Ureter (tissue), 1 donor: Measurements from ENCODE around the gene VAMP8. TPM values are rescaled to one million over a fixed set of nuclear protein-coding genes. Genes with fewer than 3 reads are reported as not detected.
"Not testable (repeated sequence)": the region's sequence is repeated elsewhere in the genome, so short reads cannot be mapped to it uniquely, and the experiment has no call there.

Experiments
- DNase-seq: peaks from one replicate; pipeline ENCODE4 v3.0.0-alpha.2; 2020; ENCODE audit warnings: low spot score
- total RNA-seq: library from RNA; stranded (reverse); gene quantifications from one replicate; pipeline ENCODE4 v1.2.4, GENCODE V29; 2023
- donor health status: DM: yes; HTN: yes; CAD: no.

VAMP8 gene
- total RNA-seq, 1 donor from 2014 or later: 165 TPM

DNA sequence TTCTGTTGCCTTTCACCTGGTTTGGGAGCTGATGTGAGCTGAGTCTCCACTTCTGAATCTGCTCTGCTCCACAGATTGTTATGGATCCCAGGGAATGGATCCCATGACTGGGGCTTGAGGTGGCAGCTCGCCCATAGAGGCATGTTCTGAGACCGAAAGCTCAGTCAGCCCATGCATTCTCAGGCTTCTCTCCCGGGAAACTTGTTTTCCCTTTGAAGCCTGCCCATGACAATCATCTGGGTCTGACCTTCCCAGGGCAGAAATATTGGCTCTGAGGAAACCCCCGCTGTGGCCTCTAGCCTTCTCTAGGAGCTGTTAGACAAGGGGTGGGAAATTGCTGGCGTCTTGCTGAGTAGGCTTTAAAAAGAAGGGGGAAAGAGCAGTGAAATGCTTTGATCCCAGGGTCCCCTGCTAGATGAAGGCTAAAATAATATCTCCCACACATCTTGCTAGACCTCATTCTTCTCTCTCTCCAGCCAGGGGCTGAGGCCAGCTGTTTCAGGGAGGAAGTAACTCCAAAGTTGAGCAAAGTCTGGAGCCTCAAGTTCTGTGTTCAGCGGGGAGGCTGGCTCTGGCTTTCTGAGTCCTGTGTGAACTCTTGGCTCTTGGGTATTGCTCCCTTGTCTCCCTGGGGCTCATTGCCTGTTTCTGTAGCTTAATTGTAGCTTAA lies 2.0 kb downstream of the VAMP8 start:
- no peak for DNase-seq

DNA sequence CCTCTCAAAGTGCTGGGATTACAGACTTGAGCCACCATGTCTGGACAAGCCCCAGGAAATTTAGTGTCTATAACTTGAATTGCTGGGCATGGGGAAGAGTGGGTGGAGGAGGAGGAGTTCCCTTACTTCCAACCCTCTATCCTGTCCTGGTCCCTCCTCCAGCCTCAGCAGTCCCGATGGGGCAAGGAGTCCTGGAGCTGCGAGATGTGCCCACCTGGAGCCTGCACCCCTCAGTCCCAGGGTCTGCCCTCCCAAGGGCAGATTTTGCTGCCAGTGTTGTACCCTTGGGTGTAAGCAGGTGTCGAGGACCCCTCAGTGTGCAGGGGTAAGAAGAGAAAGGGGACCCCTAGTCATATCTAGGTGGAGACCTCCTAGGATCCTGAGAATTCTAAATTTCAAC lies 2.8 kb downstream of the VAMP8 start:
- no peak for DNase-seq

DNA sequence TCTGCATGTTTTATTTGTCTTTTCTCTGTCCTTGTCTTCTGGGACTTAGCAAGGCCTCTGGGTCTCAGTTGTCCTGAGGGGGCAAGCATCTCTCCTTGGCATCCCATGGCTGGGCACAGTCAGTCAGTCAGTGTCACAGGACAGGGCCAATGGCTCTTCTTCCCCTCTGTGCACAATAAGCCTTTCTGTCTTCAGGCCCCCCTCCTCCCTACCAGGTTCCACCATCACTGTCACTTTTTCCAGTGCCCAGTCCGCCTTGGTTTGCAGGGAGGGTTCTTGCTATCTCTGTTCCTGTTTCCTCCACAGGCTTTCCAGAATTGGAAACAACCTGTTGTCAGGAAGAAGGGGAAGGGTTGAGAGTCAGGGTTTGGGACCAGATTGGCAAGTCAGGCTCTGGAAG lies 5.1 kb downstream of the VAMP8 start:
- DNase-seq: no peak

DNA sequence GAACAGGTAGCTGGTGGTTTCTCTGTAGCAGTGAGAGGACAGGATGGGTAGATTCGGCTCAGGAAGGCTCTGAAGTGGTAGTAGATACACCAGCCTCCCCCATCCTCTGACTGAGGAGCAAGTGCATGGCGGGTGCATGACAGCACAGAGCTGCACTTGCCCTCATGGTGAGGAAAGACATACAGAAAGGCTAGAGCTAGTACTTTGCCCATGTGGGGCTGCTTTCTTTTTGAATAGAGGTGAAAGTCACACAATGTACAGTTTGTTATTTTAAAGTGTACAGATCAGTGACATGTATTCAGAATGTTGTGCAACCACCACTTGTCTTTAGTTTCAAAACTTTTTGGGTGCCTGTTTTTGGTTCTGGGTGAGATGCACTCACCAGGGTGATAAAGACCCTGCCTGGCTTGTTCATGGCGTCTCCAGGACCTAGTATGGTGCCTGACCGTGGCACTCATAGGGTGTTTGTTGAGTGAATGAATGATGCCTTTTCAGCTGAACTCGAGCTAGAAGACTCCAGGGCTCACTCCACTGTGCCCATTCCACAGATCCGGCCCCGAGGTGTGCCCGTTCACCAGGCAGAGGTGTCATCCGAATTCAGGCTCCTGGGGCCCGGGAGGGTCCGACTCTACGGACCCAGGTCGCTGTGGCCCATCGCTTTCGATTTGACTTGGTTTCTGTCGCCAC lies 6.4 kb downstream of the VAMP8 start:
- DNase-seq: no peak

DNA sequence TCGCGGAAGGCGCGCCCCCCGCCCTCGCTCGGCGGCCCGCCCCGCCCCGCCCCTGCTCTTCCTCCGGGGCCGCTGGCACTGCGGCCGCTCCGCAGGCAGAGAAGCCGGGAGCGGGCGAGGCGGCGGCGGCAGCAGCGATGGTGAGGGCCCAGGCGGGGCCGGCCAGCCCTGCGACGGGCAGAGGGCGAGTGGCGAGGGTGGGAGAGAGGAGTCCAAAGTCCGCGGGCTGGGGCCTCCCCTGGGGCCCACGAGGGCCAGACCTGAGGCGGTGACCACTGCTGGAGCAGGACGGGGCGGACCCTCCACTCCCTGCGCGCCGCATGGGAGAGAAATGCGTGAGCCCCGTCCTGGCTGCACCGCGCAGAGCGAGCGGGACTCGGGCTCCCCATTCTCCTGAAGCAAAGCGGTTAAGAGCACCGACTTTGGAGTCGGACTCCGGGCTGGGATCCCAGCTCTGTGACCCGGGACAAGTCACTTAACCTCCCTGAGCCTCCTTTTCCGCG lies 7.0 kb downstream of the VAMP8 start, which contains the start of gene VAMP5:
Gene VAMP5 (plus strand): TSS at position 78 of the 503 bp plus-strand sequence. CDS start 60 bp downstream, at position 138.
- no peak for DNase-seq

DNA sequence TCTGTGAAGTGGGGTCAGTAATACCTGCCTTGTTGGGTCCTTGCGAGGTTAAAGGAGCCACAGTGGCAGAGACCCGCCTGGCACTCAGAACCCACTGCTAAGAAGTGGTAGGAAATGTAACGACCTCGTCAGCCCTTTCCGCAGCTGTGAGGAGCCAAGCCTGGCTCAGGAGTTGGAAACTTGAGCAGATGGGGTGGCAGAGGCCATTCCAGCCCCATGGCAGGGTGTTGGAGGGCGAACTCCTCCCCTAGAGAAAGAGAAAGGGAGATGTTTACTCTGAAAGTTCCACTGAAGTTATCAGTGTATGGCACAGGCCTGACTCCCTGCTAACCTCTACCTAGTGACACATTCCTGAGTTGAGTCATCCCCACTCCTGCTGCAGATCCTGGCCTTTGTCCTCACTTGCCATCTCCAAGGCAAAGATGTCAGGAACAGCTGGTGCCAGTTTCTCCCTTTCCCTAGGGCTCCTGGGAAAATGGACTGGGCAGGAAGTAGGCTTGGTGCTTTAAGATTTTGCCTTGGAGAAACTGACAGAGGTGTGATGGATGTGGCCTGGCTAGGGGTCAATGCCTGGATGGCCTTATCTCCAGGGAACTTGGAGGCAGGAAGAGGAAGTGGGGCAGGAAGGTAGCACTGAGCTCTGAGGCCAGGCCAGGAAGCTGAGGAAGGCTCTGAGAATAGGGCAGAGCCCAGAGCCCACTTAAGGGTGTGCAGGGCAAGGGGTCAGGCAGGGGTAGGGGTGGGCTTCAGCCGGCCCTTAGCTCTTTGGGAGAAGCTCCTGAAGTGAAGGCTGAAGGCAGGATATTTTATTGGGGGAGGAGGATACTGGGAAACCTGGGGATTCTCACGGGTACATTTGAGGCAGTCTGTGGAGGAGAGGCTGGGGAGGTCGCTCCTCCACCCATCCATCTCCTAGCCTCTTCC lies 7.7 kb downstream of the VAMP8 start:
- no peak for DNase-seq

DNA sequence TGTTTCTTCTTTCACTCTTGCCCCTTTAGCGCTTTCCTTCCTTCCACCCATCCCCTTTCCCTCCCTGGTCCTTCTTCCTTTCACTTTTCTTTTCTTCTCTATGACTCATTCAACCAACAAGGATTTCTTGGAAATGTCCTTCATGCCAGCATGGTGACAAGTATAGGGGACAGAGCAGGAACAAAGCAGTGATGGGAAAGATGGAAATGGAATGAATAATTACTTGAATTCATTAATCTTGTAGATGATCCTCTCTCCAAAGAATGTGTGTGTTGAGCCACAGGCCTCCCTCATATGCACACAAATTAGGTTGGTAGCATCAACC lies 8.4 kb downstream of the VAMP8 start:
- no peak for DNase-seq

DNA sequence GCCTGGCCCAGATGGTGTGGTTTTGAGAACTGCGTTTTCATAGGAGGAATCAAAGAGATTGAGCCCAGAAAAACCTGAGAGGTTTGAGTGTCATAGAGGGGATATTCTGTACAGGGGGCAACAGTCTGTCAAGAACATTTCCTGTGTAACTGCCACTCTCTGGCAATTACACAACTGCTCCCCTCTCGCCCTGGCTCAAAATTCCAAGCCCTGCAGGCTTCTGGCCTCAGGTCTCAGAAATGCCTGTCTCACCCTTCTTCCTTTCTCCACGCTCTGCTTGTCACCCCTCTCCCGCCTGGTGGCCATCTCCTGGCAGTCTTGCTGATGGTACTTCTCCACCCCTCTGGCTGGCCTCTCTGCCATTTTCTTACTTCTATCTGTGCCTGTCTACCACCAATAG lies 10.8 kb downstream of the VAMP8 start:
- DNase-seq: no peak

DNA sequence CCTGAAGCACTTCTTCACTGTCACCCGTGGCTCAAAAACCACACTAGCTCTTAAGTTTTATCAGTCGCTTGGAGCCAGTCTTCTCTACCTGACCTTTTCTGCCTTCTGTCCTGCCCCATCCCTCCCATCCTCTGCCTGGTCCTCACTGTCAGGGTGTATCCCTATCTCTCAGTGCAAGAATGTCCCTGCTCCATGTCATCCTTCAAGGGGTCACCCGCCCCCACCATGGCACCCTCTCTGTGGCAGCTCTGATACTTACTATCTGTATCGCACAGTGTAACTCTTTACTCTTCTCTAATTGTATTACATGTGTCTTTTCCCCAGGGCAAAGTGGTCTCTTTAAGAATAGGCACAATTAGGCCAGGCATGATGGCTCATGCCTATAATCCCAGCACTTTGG lies 11.3 kb downstream of the VAMP8 start:
- DNase-seq: no peak

DNA sequence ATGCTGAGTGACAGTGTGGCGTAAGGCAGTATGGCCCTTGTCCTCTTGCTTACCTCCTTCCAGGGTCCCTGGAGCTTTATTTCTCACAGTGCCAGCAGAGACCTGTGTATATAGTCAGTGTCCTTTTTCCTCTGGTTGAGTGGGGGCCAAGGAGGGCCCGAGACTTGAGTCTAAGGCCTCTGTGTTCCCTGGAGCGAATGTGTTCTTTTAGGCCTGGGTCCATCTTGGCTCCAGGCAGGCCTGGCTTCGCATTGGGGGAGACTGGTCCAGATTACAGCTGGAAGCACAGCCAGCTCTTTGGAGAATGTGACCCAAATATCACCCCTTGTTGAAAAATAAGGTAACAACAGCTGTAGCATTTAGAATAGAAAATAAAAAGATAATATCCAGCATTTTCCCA lies 11.8 kb downstream of the VAMP8 start:
- DNase-seq: no peak

DNA sequence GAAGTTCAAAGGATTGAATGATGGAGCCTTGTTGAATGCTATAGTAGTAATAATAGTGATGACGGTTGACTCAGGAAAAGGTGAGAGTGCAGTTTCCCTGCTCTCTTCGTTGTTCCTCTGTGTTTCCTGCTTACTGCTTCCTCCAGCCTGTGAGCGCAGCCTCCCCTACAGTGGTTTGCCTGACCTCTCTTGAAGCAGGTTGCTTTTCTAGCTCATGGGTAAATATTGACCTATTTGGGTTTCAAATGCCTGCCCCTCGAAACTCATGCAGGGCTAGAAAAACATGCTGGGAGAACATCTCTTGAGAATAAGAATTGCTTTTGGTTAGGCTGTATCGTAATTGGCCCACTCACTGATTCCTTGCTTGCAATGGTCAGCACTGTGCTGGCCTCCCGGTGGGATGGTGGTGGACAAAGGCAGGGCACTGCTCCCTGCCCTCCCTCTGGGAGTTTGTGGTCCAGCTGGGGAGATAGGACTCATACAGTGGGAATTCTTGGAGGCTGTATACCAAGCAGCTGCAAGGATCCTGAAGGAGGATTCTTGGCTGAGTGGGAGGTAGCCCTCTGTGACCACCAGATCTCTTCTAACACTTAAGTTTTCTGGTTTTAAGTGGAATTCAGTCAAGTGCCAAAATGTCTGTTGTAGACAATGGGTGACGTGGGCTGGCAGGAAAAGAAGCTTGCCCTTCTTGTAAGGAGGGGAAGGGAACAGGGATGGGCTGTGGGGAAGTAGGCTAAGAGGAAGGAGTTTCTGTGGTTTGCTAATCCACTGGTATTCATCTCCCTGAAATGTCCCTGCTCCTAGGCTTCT lies 12.8 kb downstream of the VAMP8 start:
- no peak for DNase-seq

DNA sequence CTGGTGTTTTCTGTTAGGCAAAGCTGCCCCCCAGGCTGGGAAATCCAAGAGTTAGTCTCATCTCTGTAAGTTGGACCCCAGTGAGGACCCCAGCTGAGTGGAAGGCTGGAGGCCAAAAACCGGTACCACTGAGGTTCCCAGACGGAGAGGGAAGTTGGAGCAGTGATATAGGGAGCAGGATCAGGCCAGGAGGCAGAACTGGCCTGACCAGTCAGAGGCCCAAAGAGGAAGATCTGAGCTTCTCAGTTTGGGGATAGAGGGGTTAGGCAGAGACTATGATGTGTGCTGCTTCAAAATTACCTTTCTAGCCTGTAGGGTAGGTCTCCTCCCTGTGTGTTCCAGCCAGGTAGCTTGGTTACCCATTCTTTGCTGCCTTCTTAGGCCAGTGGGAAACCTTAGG lies 13.6 kb downstream of the VAMP8 start:
- no peak for DNase-seq

DNA sequence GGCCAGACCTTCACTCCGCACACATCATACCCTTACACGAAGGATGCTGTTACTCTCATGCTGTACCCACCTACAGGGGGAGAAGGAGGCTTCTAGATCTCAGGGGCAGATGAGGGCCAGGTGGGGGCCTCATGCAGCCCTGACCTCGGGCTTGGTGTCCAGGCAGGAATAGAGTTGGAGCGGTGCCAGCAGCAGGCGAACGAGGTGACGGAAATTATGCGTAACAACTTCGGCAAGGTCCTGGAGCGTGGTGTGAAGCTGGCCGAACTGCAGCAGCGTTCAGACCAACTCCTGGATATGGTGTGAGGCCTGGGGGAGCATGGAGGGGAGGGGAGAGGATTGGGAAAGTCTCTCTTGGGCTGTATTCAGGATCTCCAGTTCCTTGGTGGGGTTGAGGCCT lies 14.2 kb downstream of the VAMP8 start:
- no peak for DNase-seq

DNA sequence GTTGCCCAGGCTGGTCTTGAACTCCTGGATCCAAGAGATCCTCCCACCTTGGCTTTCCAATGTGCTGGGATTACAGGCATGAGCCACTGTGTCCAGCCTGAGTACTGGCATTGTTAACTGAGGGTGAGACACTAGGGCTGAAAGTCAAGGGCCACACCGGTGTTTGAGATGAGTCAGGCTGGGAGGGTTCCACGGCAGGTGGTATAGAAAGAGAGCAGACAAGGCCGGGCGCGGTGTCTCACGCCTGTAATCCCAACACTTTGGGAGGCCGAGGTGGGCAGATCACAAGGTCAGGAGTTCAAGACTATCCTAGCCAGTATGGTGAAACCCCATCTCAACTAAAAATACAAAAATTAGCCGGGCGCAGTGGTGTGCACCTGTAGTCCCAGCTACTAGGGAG lies 14.9 kb downstream of the VAMP8 start:
- DNase-seq: not testable (repeated sequence)

DNA sequence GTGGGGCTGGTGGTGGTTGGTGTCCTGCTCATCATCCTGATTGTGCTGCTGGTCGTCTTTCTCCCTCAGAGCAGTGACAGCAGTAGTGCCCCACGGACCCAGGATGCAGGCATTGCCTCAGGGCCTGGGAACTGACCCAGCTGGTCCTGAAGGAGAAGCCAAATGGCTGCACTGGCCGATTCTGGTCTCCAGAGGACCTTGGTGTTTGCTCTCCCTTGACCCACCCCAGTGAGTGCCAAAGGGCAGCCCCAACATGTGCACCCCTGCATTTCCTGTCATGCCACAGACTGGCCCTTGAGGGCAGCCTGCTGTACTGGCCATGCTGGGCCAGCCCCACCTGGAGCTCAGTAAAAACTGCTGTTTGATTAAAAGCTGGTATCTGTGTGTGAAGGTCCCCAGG lies 15.6 kb downstream of the VAMP8 start:
- DNase-seq: no peak

DNA sequence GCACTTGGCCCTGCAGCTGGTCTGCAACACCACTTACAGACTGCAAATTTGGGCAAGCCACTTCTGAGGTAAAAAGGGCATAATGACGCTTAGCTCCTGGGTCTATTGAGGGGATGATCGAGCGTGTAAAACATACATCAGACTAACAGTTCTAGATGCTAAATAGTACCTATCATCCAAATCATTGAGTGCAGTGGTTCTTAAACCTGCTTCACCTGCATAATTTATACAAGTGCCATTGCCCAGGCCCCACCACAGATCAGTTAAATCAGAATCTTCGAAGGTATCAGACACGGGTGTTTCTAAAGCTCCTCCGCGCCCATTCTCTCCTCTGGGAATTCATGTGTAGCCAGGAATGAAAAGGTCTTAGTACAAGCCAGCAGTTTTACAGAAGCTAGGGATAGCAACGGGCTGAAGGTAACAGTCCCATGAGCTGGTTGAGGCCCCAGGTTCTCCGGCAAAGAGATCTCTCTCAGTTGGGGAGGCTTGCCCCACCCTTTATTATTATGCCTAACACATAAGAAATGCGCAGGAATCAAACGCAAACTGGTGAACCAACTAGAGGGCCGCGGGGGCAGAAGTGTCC lies 17.4 kb downstream of the VAMP8 start:
- DNase-seq: no peak

DNA sequence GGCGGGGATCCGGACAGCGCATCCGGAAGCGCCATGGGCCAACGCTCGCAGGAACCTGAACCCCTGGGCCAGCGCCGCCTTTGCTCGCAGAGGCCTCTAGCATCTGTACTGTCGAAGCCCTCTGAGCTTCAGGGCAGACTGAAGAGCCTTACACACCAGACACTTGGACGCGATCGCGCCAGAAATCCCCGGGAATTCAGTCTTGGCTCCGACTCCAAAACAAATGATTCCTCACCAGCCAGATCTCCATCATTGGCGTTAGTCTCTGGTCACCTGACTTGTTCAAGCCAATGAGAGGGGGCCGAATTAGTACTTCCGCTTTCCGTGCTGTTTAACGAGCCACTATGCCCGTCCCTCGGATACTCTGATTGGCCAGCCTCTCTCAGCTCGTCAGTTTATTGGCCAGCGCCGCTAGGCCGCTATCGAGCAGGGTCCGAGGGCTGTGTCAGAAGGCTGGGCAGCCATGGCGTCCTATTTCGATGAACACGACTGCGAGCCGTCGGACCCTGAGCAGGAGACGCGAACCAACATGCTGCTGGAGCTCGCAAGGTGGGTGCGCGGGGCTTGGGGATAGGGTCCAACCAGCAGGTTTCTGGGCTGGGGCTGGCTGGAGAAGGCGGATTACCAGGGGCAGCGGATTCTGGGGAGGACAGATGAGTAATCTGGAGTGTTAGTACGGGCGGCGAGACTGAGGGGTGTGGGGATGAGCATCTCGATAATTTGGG lies 18.1 kb downstream of the VAMP8 start, which contains the start of gene RNF181:
Gene RNF181 (plus strand): TSS at position 445 of the 725 bp plus-strand sequence. CDS start 19 bp downstream, at position 464.
- peak; percentile 98 for DNase-seq

DNA sequence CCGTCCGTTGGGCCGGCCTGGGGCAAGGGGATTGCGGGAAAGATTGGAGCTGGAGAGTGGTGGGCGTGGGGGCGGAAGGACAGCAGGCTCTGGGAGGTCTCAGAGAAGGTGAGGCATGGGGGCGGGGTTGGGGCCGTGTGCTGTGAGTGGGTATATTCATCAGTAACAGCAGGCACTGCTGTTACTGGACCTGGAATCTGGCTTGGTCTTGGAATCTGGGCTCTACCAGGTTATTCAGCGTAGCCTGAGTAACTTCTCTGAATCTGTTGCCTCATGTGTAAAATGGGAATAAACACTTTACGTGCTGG lies 18.6 kb downstream of the VAMP8 start:
- DNase-seq: no peak

DNA sequence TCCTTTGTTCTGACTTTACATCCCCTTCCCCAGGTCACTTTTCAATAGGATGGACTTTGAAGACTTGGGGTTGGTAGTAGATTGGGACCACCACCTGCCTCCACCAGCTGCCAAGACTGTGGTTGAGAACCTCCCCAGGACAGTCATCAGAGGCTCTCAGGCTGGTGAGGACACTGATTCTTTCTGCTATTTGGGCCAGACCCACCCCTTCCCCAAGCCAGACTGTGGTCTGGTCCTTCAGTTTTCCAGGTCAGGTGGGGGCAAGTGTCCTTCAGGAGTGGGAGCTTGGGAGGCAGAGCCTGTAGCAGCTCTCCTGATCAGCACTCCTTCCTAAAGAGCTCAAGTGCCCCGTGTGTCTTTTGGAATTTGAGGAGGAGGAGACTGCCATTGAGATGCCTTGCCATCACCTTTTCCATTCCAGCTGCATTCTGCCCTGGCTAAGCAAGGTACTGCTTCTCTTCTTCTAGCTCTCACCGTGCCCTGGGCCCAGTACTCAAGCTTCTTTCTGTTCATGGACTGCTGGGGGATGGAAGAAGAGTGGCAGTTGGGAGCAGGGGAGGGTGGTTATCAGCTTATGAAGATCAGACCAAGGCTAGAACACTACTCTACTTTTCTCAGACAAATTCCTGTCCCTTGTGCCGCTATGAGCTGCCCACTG lies 19.2 kb downstream of the VAMP8 start:
- no peak for DNase-seq

DNA sequence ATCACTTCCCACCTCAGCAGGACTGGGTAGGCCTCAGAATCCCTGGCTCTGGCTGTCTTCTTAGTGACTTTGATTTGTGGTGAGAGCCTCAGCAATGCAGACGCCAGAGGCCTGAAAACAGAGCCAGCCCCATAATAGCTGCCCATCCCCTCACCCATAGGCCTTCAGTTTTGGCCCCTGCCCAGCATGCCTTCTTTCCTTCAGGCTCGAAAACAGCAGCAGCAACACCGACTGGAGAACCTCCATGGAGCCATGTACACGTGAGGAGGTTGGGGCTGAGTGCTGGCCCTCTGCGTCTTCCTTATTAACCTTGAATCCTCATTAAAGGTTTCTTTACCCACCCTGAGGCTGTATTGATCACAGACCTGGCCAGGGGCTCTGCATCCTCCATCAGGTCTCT lies 19.9 kb downstream of the VAMP8 start:
- no peak for DNase-seq
